ENCODE results near the gene NEURL3.

DNA sequence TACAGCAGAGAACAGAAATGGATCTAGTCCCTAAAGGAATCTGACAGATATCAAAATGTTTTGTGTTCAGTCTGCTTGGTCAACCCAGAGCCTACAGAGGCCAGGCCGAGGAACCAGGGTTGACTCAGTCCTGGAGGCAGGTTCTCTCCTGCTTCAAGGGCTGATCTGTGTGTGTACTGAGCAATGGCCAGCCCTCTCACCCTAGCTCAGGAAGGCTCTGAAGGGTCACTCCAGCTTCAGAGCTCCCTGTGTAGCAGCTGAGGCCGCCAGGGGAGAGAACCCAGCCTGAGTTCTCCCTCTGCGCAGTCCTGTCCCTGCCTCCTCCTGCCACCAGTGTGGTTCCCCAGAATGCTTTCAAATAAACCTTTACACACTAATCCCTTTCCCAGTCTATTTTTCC lies 41.1 kb downstream of the NEURL3 start:
- no peak for TF ChIP-seq SUZ12 (IDR thresholded peaks at IDR 0.05; ENCODE audit: low read length)
- no peak for TF ChIP-seq POLR2A (IDR thresholded peaks at IDR 0.05; ENCODE audit: control extremely low read depth in 1 of 2, low read depth in 2 of 2, low read length in 2 of 2)
- TF ChIP-seq, protein P1, sequence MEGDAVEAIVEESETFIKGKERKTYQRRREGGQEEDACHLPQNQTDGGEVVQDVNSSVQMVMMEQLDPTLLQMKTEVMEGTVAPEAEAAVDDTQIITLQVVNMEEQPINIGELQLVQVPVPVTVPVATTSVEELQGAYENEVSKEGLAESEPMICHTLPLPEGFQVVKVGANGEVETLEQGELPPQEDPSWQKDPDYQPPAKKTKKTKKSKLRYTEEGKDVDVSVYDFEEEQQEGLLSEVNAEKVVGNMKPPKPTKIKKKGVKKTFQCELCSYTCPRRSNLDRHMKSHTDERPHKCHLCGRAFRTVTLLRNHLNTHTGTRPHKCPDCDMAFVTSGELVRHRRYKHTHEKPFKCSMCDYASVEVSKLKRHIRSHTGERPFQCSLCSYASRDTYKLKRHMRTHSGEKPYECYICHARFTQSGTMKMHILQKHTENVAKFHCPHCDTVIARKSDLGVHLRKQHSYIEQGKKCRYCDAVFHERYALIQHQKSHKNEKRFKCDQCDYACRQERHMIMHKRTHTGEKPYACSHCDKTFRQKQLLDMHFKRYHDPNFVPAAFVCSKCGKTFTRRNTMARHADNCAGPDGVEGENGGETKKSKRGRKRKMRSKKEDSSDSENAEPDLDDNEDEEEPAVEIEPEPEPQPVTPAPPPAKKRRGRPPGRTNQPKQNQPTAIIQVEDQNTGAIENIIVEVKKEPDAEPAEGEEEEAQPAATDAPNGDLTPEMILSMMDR (IDR thresholded peaks at IDR 0.05; ENCODE audit: control extremely low read depth in 1 of 3, insufficient read depth in 1 of 3, low read depth in 1 of 3, low read length in 3 of 3), result no peak
- TF ChIP-seq EGR1 (IDR thresholded peaks at IDR 0.05; ENCODE audit: borderline replicate concordance, low read depth, low read length), result no peak
- TF ChIP-seq, protein P2, sequence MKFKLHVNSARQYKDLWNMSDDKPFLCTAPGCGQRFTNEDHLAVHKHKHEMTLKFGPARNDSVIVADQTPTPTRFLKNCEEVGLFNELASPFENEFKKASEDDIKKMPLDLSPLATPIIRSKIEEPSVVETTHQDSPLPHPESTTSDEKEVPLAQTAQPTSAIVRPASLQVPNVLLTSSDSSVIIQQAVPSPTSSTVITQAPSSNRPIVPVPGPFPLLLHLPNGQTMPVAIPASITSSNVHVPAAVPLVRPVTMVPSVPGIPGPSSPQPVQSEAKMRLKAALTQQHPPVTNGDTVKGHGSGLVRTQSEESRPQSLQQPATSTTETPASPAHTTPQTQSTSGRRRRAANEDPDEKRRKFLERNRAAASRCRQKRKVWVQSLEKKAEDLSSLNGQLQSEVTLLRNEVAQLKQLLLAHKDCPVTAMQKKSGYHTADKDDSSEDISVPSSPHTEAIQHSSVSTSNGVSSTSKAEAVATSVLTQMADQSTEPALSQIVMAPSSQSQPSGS (IDR thresholded peaks at IDR 0.05; ENCODE audit: low read length), result no peak
- TF ChIP-seq ASH2L (IDR thresholded peaks at IDR 0.05; ENCODE audit: low read length), result no peak
- TF ChIP-seq FOSL1 (IDR thresholded peaks at IDR 0.05; ENCODE audit: insufficient read depth, low read depth, low read length), result no peak
- no peak for TF ChIP-seq SP1 (IDR thresholded peaks at IDR 0.05; ENCODE audit: low read depth, low read length)
- no peak for TF ChIP-seq EP300 (IDR thresholded peaks at IDR 0.05; ENCODE audit: borderline replicate concordance in 1 of 2, low read depth in 2 of 2, low read length in 2 of 2)

All from H1 (cell line).